Esophagus muscularis mucosa (tissue), 4 donors: ENCODE results near the gene TRIP10.

ENCODE experiments used
- EP300 ChIP-seq: sonication (generic); formaldehyde crosslinking; IDR thresholded peaks from one replicate; pipeline ENCODE4 v1.6.1; 2017; ENCODE audit warnings: antibody characterized with exemption
- POLR2A ChIP-seq: fragments of 450-650 bp; IDR thresholded peaks from one replicate; pipeline ENCODE4 v1.6.1; 2017; ENCODE audit warnings: antibody characterized with exemption, moderate library complexity, mild to moderate bottlenecking, low read depth
- TF ChIP-seq, protein P1 (sequence below), 3 experiments: fragments of 200-600 bp in 2 of 3; fragments of 450-650 bp in 1 of 3; sonication (generic) in 2 of 3; IDR thresholded peaks; one replicate each; pipeline ENCODE4 v1.5.1; 2017 to 2019; ENCODE audit warnings: antibody characterized with exemption in 3 of 3, mild to moderate bottlenecking in 2 of 3, moderate library complexity in 1 of 3

DNA sequence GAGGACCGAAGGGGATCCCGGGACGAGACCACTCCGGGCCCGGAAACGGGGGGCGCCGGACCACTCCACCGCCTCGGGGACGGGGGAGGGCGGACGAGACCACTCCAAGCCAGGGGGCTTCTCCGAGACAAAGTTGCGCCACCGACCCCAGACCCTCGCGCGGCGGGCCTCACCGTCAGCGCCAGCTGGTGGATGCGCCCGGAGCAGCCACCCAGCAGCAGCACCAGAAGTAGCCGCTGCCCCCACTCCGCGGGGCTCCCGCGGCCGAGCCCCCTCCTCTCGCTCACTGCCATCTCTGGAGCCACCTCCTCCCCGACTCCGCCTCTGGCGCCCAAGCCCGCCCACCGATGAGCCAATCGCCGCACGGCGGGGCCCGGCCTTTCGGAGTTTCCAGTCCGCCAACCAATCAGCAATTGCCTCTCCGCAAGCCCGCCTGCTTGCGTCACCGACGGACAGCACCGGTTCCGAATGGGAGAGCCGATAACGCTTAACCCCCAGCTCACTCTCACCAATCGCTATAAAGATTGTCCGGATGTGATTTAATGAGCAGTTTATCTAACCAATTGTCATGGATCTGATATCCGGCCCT, 2.1 kb upstream of the TRIP10 start, which contains the start of gene GPR108:
- no peak for TF ChIP-seq POLR2A
- TF ChIP-seq, protein P1, sequence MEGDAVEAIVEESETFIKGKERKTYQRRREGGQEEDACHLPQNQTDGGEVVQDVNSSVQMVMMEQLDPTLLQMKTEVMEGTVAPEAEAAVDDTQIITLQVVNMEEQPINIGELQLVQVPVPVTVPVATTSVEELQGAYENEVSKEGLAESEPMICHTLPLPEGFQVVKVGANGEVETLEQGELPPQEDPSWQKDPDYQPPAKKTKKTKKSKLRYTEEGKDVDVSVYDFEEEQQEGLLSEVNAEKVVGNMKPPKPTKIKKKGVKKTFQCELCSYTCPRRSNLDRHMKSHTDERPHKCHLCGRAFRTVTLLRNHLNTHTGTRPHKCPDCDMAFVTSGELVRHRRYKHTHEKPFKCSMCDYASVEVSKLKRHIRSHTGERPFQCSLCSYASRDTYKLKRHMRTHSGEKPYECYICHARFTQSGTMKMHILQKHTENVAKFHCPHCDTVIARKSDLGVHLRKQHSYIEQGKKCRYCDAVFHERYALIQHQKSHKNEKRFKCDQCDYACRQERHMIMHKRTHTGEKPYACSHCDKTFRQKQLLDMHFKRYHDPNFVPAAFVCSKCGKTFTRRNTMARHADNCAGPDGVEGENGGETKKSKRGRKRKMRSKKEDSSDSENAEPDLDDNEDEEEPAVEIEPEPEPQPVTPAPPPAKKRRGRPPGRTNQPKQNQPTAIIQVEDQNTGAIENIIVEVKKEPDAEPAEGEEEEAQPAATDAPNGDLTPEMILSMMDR (IDR thresholded peaks at IDR 0.05): no peak
- TF ChIP-seq EP300: no peak
